Fibroblast of lung (primary cell): ENCODE measurements around the gene WDR46. TPM values are rescaled to one million over a fixed set of nuclear protein-coding genes. Genes with fewer than 3 reads are reported as not detected.

Source experiments
- DNase-seq, 2 donors: peaks; one replicate each; pipeline versions ENCODE4 v3.0.0 to v3.0.0-alpha.2; 2010; ENCODE audit warnings: low read depth in 2 of 2
- H2AFZ ChIP-seq: 2 replicates; pipeline ENCODE4 v1.5.1; 2012; ENCODE audit warnings: low read length, control low read depth, inconsistent platforms
- H3K27ac ChIP-seq: 2 replicates; pipeline ENCODE4 v1.5.1; 2011; ENCODE audit warnings: low read length, control low read depth; ENCODE audit not compliant: insufficient read depth
- H3K27me3 ChIP-seq: 2 replicates; pipeline ENCODE4 v1.5.1; 2011; ENCODE audit warnings: mild to moderate bottlenecking, low read length; ENCODE audit not compliant: control insufficient read depth, insufficient read depth
- H3K36me3 ChIP-seq: 2 replicates; pipeline ENCODE4 v1.5.1; 2011; ENCODE audit warnings: low read length; ENCODE audit not compliant: control insufficient read depth, insufficient read depth
- H3K4me1 ChIP-seq: 2 replicates; pipeline ENCODE4 v1.5.1; 2011; ENCODE audit warnings: low read length; ENCODE audit not compliant: control insufficient read depth, insufficient read depth; ENCODE audit errors: extremely low read depth
- H3K4me2 ChIP-seq: 2 replicates; pipeline ENCODE4 v1.5.1; 2011; ENCODE audit warnings: low read length, control low read depth; ENCODE audit not compliant: insufficient read depth; ENCODE audit errors: extremely low read depth
- H3K4me3 ChIP-seq, 4 experiments: fragments of 200-600 bp in 1 of 4; sonication (generic) in 1 of 4; replicated peaks in 1 of 4; 2 replicates each; pipeline ENCODE4 v1.5.1; 2011 to 2016; ENCODE audit warnings: low read length in 4 of 4, low read depth in 3 of 4, mild to moderate bottlenecking in 3 of 4, control low read depth in 2 of 4, inconsistent platforms in 1 of 4, mixed read lengths in 1 of 4; ENCODE audit not compliant: insufficient read depth in 1 of 4; ENCODE audit errors: control extremely low read depth in 1 of 4
- H3K79me2 ChIP-seq: 2 replicates; pipeline ENCODE4 v1.5.1; 2012; ENCODE audit warnings: mild to moderate bottlenecking, low read length, inconsistent platforms; ENCODE audit not compliant: control insufficient read depth, insufficient read depth
- H3K9ac ChIP-seq: 2 replicates; pipeline ENCODE4 v1.5.1; 2011; ENCODE audit warnings: mild to moderate bottlenecking, low read length, control low read depth; ENCODE audit not compliant: insufficient read depth
- H3K9me3 ChIP-seq: 2 replicates; pipeline ENCODE4 v1.5.1; 2012; ENCODE audit warnings: low read depth, low read length; ENCODE audit not compliant: control insufficient read depth, insufficient read depth
- H4K20me1 ChIP-seq: 2 replicates; pipeline ENCODE4 v1.5.1; 2011; ENCODE audit warnings: low read length; ENCODE audit not compliant: control insufficient read depth, insufficient read depth; ENCODE audit errors: extremely low read depth
- CTCF ChIP-seq, 2 donors: IDR thresholded peaks in 1 of 2; conservative IDR thresholded peaks in 1 of 2; 1 replicate in 1 of 2; 2 replicates in 1 of 2; pipeline ENCODE4 v1.5.1; 2011 to 2012; ENCODE audit warnings: low read length in 2 of 2, control low read depth in 1 of 2, inconsistent platforms in 1 of 2, low read depth in 1 of 2, mild to moderate bottlenecking in 1 of 2
- EZH2 ChIP-seq: IDR thresholded peaks from 2 replicates; pipeline ENCODE4 v1.5.1; 2012; ENCODE audit warnings: low read length, control low read depth, mild to moderate bottlenecking; ENCODE audit errors: missing control alignments
- polyA plus RNA-seq, 2 donors: library from polyadenylated mRNA; depleted of rRNA in 1 of 2; stranded (reverse) in 1 of 2; unstranded in 1 of 2; fragments of >200 nt; gene quantifications; 2 replicates each; pipeline ENCODE4 v1.2.1, GENCODE V29; 2011 to 2012; ENCODE audit warnings: missing spikeins in 1 of 2
- total RNA-seq: library from RNA; depleted of rRNA; stranded (reverse); fragments of >200 nt; gene quantifications from 2 replicates; pipeline ENCODE4 v1.2.1, GENCODE V29; 2014

WDR46 gene
- total and polyA plus RNA-seq, 2 donors (not counting 1 experiment from before 2014, with no cell fraction given), result 31.1 to 55.2 TPM

- no peak overlapping the region for H3K27ac ChIP-seq
- DNase-seq, result no peak
- no peaks in the 10 kb centered on the region for H3K9me3 ChIP-seq
- H4K20me1 ChIP-seq, result no peaks in the 10 kb centered on the region
- TF ChIP-seq EZH2, result no peak
- TF ChIP-seq CTCF (conservative IDR thresholded peaks at IDR 0.05 in 1 of 2, IDR thresholded peaks at IDR 0.05 in 1 of 2; ENCODE audit: low read depth in 1 of 2, low read length in 2 of 2), result no peak
- H3K9ac ChIP-seq, result no peak overlapping the region
- peaks cover 20% of the 10 kb centered on the region for H3K79me2 ChIP-seq
- peaks cover 17% of the 10 kb centered on the region for H3K36me3 ChIP-seq
- H3K4me2 ChIP-seq, result no peak overlapping the region
- no peaks in the 10 kb centered on the region for H3K27me3 ChIP-seq
- H2AFZ ChIP-seq, result no peak overlapping the region
- H3K4me1 ChIP-seq, result peaks cover 10% of the 10 kb centered on the region
- H3K4me3 ChIP-seq, result no peak overlapping the region
These were observed 4.1 kb upstream of the WDR46 start for GRCh38 chr6:33292996-33293682.

GRCh38 chr6:33290459-33290858, 1.4 kb upstream of the WDR46 start:
- Histone ChIP-seq H3K4me2 (peak overlapping the region; percentile 100), H3K79me2 (peaks cover 31% of the 10 kb centered on the region), H3K27ac (peak overlapping the region; percentile 75), H3K4me3 (peak overlapping the region; percentile 86 to 99 (median 94)), H3K9me3 (no peaks in the 10 kb centered on the region), H3K36me3 (peaks cover 29% of the 10 kb centered on the region), H3K27me3 (no peaks in the 10 kb centered on the region), H3K4me1 (peaks cover 11% of the 10 kb centered on the region), H2AFZ (no peak overlapping the region), H4K20me1 (no peaks in the 10 kb centered on the region), H3K9ac (peak overlapping the region; percentile 73)
- no peak for DNase-seq
- TF ChIP-seq CTCF (conservative IDR thresholded peaks at IDR 0.05 in 1 of 2, IDR thresholded peaks at IDR 0.05 in 1 of 2; ENCODE audit: low read depth in 1 of 2, low read length in 2 of 2), result no peak
- TF ChIP-seq EZH2, result no peak

- Histone ChIP-seq H3K4me1 (peaks cover 11% of the 10 kb centered on the region), H3K27ac (peak overlapping the region; percentile 75), H3K9me3 (no peaks in the 10 kb centered on the region), H3K4me2 (peak overlapping the region; percentile 100), H3K4me3 (peak overlapping the region; percentile 86 to 99 (median 94)), H3K9ac (peak overlapping the region; percentile 73), H3K79me2 (peaks cover 31% of the 10 kb centered on the region), H4K20me1 (no peaks in the 10 kb centered on the region), H3K27me3 (no peaks in the 10 kb centered on the region), H2AFZ (peak overlapping the region; percentile 58), H3K36me3 (peaks cover 29% of the 10 kb centered on the region)
- no peak for DNase-seq
- no peak for TF ChIP-seq EZH2
- TF ChIP-seq CTCF (conservative IDR thresholded peaks at IDR 0.05 in 1 of 2, IDR thresholded peaks at IDR 0.05 in 1 of 2; ENCODE audit: low read depth in 1 of 2, low read length in 2 of 2), result no peak
These were observed 811 bp upstream of the WDR46 start for GRCh38 chr6:33289784-33290315.
